CD4-positive, alpha-beta memory T cell (primary cell): ENCODE data around the gene BSG. TPM values are rescaled to one million over a fixed set of nuclear protein-coding genes. Genes with fewer than 3 reads are reported as not detected.
"Not testable (repeated sequence)": the region's sequence is repeated elsewhere in the genome, so short reads cannot be mapped to it uniquely, and the experiment has no call there.

Source experiments
- CTCF ChIA-PET: fragments of 350-600 bp; sonication (Branson Sonifier 250); formaldehyde crosslinking; loops from one replicate; lab custom pipeline; 2021; ENCODE audit warnings: inconsistent platforms; ENCODE audit not compliant: partially characterized antibody; lab: Charles Lee
- POLR2A ChIA-PET: fragments of 350-600 bp; sonication (Branson Sonifier 250); formaldehyde crosslinking; loops from one replicate; lab custom pipeline; 2021; ENCODE audit not compliant: partially characterized antibody; lab: Charles Lee
- DNase-seq, 5 donors: peaks; one replicate each; pipeline versions ENCODE4 v3.0.0 to v3.0.0-alpha.2; 2020 to 2022; ENCODE audit warnings: mixed read lengths in 1 of 5
- H3K27ac ChIP-seq: one replicate; pipeline ENCODE4 v1.7.0; 2013; ENCODE audit warnings: low read depth, low read length
- H3K27me3 ChIP-seq: 2 replicates; pipeline ENCODE4 v1.7.0; 2013; ENCODE audit warnings: mild to moderate bottlenecking, low read length, moderate library complexity; ENCODE audit not compliant: insufficient read depth
- H3K36me3 ChIP-seq: 2 replicates; pipeline ENCODE4 v1.7.0; 2013; ENCODE audit warnings: mild to moderate bottlenecking, low read length, moderate library complexity; ENCODE audit not compliant: insufficient read depth
- H3K4me1 ChIP-seq: 2 replicates; pipeline ENCODE4 v1.7.0; 2013; ENCODE audit warnings: mild to moderate bottlenecking, low read length, moderate library complexity; ENCODE audit not compliant: insufficient read depth
- H3K4me3 ChIP-seq, 2 donors: one replicate each; pipeline ENCODE4 v1.7.0; 2013; ENCODE audit warnings: low read length in 2 of 2, mild to moderate bottlenecking in 1 of 2
- H3K9me3 ChIP-seq, 2 donors: one replicate each; pipeline ENCODE4 v1.7.0; 2013; ENCODE audit warnings: low read length in 2 of 2, control low read depth in 1 of 2; ENCODE audit not compliant: control insufficient read depth in 1 of 2
- H3K27ac Mint-ChIP-seq, 7 donors: one replicate each; pipeline ENCODE4 v1.8.0; 2020 to 2021; ENCODE audit warnings: mixed read lengths in 7 of 7, mild to moderate bottlenecking in 6 of 7, inconsistent platforms in 3 of 7, moderate library complexity in 3 of 7
- H3K27me3 Mint-ChIP-seq, 2 donors: one replicate each; pipeline ENCODE4 v1.8.0; 2020 to 2021; ENCODE audit warnings: mixed read lengths in 2 of 2
- H3K36me3 Mint-ChIP-seq, 2 donors: one replicate each; pipeline ENCODE4 v1.8.0; 2020 to 2021; ENCODE audit warnings: mixed read lengths in 2 of 2, inconsistent platforms in 1 of 2, mild to moderate bottlenecking in 1 of 2
- H3K4me1 Mint-ChIP-seq, 4 donors: one replicate each; pipeline ENCODE4 v1.8.0; 2020 to 2021; ENCODE audit warnings: mixed read lengths in 4 of 4, mild to moderate bottlenecking in 1 of 4
- H3K4me3 Mint-ChIP-seq, 8 donors: one replicate each; pipeline ENCODE4 v1.8.0; 2020 to 2021; ENCODE audit warnings: mixed read lengths in 8 of 8, mild to moderate bottlenecking in 7 of 8, moderate library complexity in 6 of 8, inconsistent platforms in 3 of 8
- H3K9me3 Mint-ChIP-seq, 8 donors: one replicate each; pipeline ENCODE4 v1.8.0; 2020 to 2021; ENCODE audit warnings: mixed read lengths in 8 of 8, mild to moderate bottlenecking in 5 of 8, inconsistent platforms in 3 of 8, moderate library complexity in 1 of 8
- intact Hi-C: fragments of 100-400 bp; cut with micrococcal nuclease; formaldehyde crosslinking; loops from one replicate; pipeline ENCODE4 v1.15.1; 2023
- polyA plus RNA-seq, 2 donors: library from polyadenylated mRNA; unstranded; fragments of 300-500 nt; fragmentation: Illumina TruSeq; gene quantifications; one replicate each; pipeline ENCODE4 v1.2.3, GENCODE V29; 2021
- total RNA-seq, 2 experiments: library from RNA; stranded (reverse); gene quantifications; one replicate each; pipeline ENCODE4 v1.2.3, GENCODE V29; 2021

Gene BSG
- total and polyA plus RNA-seq, 4 experiments from 2014 or later = 150 to 346 (median 241) TPM

GRCh38 chr19:584240-585001 lies 12.0 kb downstream of the BSG start:
- Histone ChIP-seq H3K27ac (no peak overlapping the region), H3K27me3 (peaks cover 6% of the 10 kb centered on the region), H3K36me3 (peaks cover 14% of the 10 kb centered on the region), H3K4me1 (peaks cover 19% of the 10 kb centered on the region), H3K4me3 (no peak overlapping the region), H3K9me3 (no peaks in the 10 kb centered on the region)
- CTCF ChIA-PET = interaction anchor here (0.7 to 4.3 kb wide), 12 partner anchors 10 to 157 kb away, joined by 3 to 26 read pairs (median 4); partner anchors contain the start of gene RNF126
- H3K27ac Mint-ChIP-seq = peak overlapping the region in 1 of 7 donors; percentile 75
- peak; percentile 54 to 70 (median 60) for DNase-seq
- H3K4me1 Mint-ChIP-seq = peaks cover 3 to 11% (median 6%) of the 10 kb centered on the region in 4 donors
- H3K9me3 Mint-ChIP-seq = peaks cover 0 to 1% (median 0%) of the 10 kb centered on the region in 8 donors
- intact Hi-C loops = loop anchor here (1.0 kb wide), 1 partner anchor 150 kb away; no protein-coding TSS in a partner anchor
- no peak overlapping the region for H3K4me3 Mint-ChIP-seq
- H3K36me3 Mint-ChIP-seq = peaks cover 0 to 13% of the 10 kb centered on the region in 2 donors
- peaks cover 3 to 6% of the 10 kb centered on the region in 2 donors for H3K27me3 Mint-ChIP-seq
- POLR2A ChIA-PET = interaction anchor here (0.9 to 2.2 kb wide), 11 partner anchors 10 to 95 kb away, joined by 3 to 7 read pairs (median 4); partner anchors contain the start of genes BSG and RNF126

GRCh38 chr19:585146-585545 lies 12.8 kb downstream of the BSG start:
- ChIA-PET CTCF (interaction anchor here (0.8 to 4.3 kb wide), 8 partner anchors 10 to 152 kb away, joined by 3 to 26 read pairs (median 4); partner anchors contain the start of gene RNF126), POLR2A (interaction anchor here (0.7 to 2.2 kb wide), 6 partner anchors 13 to 92 kb away, joined by 3 to 7 read pairs (median 4); partner anchors contain the start of genes BSG and POLRMT)
- H3K27me3 Mint-ChIP-seq, DNase-seq, H3K4me3 ChIP-seq, H3K9me3 Mint-ChIP-seq, H3K27ac ChIP-seq, intact Hi-C loops, H3K4me3 Mint-ChIP-seq, H3K9me3 ChIP-seq, H3K27ac Mint-ChIP-seq, H3K27me3 ChIP-seq: not testable (repeated sequence)
- Mint-ChIP-seq H3K36me3 (peaks cover 0 to 11% of the 10 kb centered on the region in 2 donors), H3K4me1 (peaks cover 3 to 11% (median 6%) of the 10 kb centered on the region in 4 donors)
- H3K4me1 ChIP-seq = peaks cover 19% of the 10 kb centered on the region
- H3K36me3 ChIP-seq = peaks cover 10% of the 10 kb centered on the region

- peaks cover 4 to 7% of the 10 kb centered on the region in 2 donors for H3K27me3 Mint-ChIP-seq
- peaks cover 6% of the 10 kb centered on the region for H3K27me3 ChIP-seq
- H3K9me3 ChIP-seq = no peaks in the 10 kb centered on the region
- peaks cover 7% of the 10 kb centered on the region for H3K36me3 ChIP-seq
- no peak for DNase-seq
- ChIA-PET CTCF (interaction anchor here (1.4 to 4.3 kb wide), 5 partner anchors 11 to 152 kb away, joined by 3 to 26 read pairs (median 7); no protein-coding TSS in a partner anchor), POLR2A (interaction anchor here (0.7 to 2.2 kb wide), 6 partner anchors 11 to 94 kb away, joined by 3 to 7 read pairs (median 4); partner anchors contain the start of genes BSG and POLRMT)
- H3K4me1 Mint-ChIP-seq = peaks cover 3 to 11% (median 6%) of the 10 kb centered on the region in 4 donors
- intact Hi-C loops = no loop called here
- H3K4me1 ChIP-seq = peaks cover 19% of the 10 kb centered on the region
- no peak overlapping the region for H3K4me3 ChIP-seq
- H3K36me3 Mint-ChIP-seq = peaks cover 0 to 10% of the 10 kb centered on the region in 2 donors
- no peak overlapping the region for H3K27ac Mint-ChIP-seq
- H3K4me3 Mint-ChIP-seq = no peak overlapping the region
- no peak overlapping the region for H3K27ac ChIP-seq
- H3K9me3 Mint-ChIP-seq = peaks cover 0 to 1% (median 0%) of the 10 kb centered on the region in 8 donors
These were observed 13.2 kb downstream of the BSG start for GRCh38 chr19:585551-586110.

GRCh38 chr19:588093-588740 lies 15.8 kb downstream of the BSG start:
- peaks cover 0 to 1% (median 0%) of the 10 kb centered on the region in 8 donors for H3K9me3 Mint-ChIP-seq
- H3K4me1 Mint-ChIP-seq = peaks cover 3 to 14% (median 6%) of the 10 kb centered on the region in 4 donors
- H3K27ac Mint-ChIP-seq = peak overlapping the region in 1 of 7 donors; percentile 59
- peak overlapping the region in 4 of 8 donors; percentile 42 to 65 (median 52) for H3K4me3 Mint-ChIP-seq
- DNase-seq = peak; percentile 57 to 81 (median 62)
- Histone ChIP-seq H3K9me3 (no peaks in the 10 kb centered on the region), H3K27me3 (peaks cover 6% of the 10 kb centered on the region), H3K27ac (no peak overlapping the region), H3K36me3 (no peaks in the 10 kb centered on the region), H3K4me1 (peaks cover 19% of the 10 kb centered on the region), H3K4me3 (no peak overlapping the region)
- ChIA-PET CTCF (interaction anchor here (0.6 to 1.0 kb wide), 2 partner anchors 40 to 87 kb away, joined by 4 read pairs; no protein-coding TSS in a partner anchor), POLR2A (no interaction called here)
- H3K27me3 Mint-ChIP-seq = peaks cover 6 to 7% of the 10 kb centered on the region in 2 donors
- intact Hi-C loops = loop anchor here (1.0 to 2.0 kb wide), 3 partner anchors 15 to 146 kb away; partner anchors contain the start of gene BSG
- peaks cover 0 to 2% of the 10 kb centered on the region in 2 donors for H3K36me3 Mint-ChIP-seq

- Mint-ChIP-seq H3K4me1 (peaks cover 1 to 11% (median 5%) of the 10 kb centered on the region in 4 donors), H3K27ac (no peak overlapping the region), H3K9me3 (no peaks in the 10 kb centered on the region), H3K36me3 (peaks cover 0 to 2% of the 10 kb centered on the region in 2 donors), H3K27me3 (peaks cover 6 to 10% of the 10 kb centered on the region in 2 donors), H3K4me3 (peak overlapping the region; percentile 45 to 76 (median 54))
- DNase-seq = no peak
- intact Hi-C loops = loop anchor here (1.0 to 2.0 kb wide), 3 partner anchors 16 to 145 kb away; partner anchors contain the start of gene BSG
- Histone ChIP-seq H3K27ac (no peak overlapping the region), H3K36me3 (no peaks in the 10 kb centered on the region), H3K4me1 (peaks cover 18% of the 10 kb centered on the region), H3K9me3 (no peaks in the 10 kb centered on the region), H3K4me3 (no peak overlapping the region), H3K27me3 (peaks cover 6% of the 10 kb centered on the region)
- CTCF ChIA-PET = interaction anchor here (0.6 kb wide), 1 partner anchor 39 kb away, joined by 4 read pairs; no protein-coding TSS in a partner anchor
- POLR2A ChIA-PET = no interaction called here
These were observed 16.6 kb downstream of the BSG start for GRCh38 chr19:588741-589692.
